Activated CD8-positive, alpha-beta memory T cell treated with anti-CD3 and anti-CD28 coated beads, Interleukin-2, amount 50 U/mL, for 4 hours (primary cell): ENCODE results near the gene COL6A3.

Experiments
- DNase-seq: peaks from one replicate; pipeline ENCODE4 v3.0.0-alpha.2; 2020

Gene COL6A3

DNA sequence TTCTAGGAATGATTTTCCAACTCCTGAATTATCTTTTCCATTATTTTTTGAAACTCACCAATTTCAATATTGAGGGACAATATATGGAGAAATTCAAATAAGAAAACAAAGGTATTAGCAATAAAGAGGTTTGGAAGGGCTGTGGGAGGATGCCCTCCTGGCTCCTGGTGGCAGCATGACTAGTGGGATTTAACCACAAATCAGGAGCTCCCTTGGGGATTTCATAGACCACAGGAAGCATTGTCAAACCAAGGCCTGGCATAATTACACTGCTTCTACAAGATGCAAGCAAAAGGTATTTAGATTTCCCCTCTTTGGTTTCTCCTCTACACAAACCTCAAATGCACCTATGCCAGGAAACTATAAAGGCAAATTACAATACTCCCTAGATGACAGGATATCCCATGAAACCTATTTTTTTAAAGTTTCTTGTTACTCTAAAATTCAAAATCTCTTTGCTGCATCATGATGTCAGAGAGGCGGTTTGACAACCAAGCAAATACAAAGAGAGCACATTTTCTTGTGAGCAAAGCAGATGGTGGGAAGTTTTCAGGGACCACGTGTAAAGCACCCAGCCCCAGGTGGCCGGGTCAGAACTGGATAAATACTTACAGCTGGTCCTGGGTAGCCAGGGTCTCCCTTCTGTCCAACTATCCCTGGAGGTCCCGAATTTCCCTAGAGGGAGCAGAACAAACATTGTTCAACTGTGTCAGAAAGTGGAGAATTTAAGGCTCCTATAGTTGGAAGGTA, 67.9 kb downstream of the COL6A3 start:
- DNase-seq, result no peak

- DNase-seq, result no peak
These were observed 68.6 kb downstream of the COL6A3 start for GRCh38 chr2:237345411-237345810.

DNA sequence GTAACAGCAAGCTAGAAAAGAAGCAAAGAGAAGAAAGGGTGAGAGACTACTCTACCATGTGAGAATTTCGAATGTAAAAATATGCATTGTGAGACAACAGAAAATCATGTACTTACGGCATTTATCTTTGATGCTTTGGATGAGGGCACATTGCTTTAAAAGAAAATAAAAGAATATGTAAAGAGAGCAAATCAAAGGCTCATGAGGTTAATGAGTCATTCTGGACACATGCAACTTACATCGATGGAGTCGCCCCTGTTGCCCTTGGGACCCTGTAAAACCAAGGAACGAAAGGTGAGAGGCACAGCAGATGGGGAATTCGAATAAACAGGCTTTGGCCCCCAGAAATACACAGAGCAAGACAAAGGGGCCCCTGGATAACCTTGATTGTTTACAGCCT, 69.0 kb downstream of the COL6A3 start:
- DNase-seq, result no peak

DNA sequence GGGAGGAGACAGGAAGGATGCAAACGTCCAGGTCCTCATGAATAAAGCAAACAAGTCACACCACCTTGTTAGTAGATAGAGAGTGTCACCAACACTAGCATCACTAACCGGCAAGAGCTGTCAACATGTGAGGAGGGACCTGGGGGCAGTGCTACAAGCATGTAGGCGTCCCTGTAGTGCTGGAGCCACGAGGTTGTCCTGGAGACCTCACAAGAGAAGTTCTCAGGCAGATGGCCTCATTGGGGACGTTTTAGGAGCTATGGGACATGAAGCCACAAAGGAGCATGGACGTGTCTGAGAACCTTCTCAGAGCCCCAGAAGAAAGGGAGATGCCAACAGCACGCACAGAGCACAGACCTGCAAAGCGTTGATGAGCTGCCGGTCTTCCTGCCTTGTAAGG, 70.0 kb downstream of the COL6A3 start:
- DNase-seq, result no peak

GRCh38 chr2:237341872-237342271, 72.1 kb downstream of the COL6A3 start:
- no peak for DNase-seq

DNA sequence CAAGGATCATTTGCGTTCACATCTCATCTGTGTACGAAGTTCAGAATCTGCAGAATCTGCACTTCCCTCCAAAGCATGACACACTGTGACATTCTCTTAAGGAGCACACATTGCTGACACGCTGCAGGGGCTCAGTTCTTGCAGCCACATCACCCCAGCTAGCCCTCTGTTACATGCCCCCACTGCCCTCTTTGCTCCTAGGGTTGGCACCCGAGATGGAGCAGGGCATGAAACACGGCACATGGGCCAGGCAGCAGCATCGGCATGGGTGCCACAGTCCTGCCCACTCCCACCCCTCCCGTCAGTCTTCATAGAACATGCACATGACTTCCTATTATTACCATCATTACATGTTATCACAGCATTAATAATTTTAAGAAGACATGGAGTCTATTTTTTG, 76.4 kb downstream of the COL6A3 start:
- DNase-seq, result no peak

- no peak for DNase-seq
These were observed 77.8 kb downstream of the COL6A3 start for GRCh38 chr2:237336131-237336530.

DNA sequence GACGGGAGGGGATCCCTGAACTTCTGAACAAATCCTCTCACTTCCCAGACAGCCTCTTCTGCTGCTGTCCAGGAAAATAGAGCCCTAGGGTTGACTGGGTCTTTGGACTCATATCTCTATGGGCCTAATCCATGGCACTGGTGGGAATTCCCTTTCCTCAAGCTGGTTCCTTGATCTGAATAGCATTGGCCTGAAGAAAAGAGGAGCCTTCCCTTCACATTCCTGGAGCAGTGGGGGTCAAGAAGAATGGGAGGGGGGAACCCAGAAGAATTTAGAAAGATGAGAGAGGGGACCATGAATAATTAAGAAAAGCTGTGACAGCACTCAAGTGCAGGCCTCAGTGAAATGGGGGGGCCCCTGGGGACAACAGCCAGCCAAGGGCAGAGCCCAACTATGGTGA, 80.2 kb downstream of the COL6A3 start:
- no peak for DNase-seq

DNA sequence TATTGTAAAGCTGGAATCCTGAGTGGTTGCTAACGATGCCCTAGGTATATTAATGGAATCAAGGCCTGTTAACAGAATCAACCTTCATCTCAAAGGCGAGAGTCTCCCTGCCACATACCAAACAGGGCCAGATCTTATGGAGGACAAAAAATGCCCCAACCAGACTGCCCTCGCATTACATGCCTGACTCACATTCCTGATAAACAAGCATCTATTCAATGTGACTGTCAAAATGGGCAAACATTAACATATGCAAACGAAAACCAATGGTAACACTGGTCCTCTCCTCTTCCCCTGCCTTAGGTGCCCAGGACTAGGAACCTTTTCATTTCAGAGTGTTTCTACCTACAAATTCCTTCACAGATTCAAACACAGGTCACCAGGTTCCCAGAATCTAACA, 83.4 kb downstream of the COL6A3 start:
- no peak for DNase-seq

DNA sequence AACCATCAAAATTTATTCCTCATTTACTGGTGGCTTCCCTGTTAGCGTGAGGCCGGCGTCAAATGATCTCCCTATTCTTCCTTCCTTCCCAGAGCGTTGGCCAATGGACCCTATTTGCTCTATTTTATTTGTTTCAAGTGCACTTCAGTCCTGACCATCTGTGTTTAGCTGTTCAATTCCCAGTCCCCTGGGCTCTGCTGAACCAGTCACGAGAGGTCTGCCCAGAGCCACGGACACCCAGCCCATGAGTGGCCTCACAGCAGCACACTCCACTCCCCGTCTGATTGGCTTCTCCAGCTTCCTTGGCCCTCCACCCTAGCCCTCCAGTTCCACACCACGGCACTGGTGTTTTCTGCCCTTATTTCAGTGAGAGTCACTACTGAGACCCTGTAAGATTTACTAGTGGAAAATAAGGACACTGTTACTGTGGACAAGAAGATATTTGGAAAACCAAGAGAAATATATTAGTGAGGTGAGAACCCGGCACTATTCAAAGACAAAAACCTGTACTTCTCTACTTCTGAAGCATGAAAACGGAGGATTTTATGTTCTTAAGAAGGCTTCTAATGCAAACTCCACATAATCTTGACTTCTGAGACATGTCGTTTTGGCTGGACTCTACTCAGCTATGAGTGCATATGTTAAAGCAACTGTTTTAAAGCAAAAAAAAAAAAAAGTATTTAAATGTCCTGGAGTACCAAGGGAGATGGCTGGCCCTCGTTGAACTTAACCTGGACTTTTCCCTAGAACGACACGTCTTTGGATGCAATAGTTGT, 86.6 kb downstream of the COL6A3 start:
- no peak for DNase-seq

- DNase-seq, result no peak
These were observed 87.4 kb downstream of the COL6A3 start for GRCh38 chr2:237326266-237327171.

GRCh38 chr2:237324837-237325236, 89.1 kb downstream of the COL6A3 start:
- DNase-seq, result no peak

DNA sequence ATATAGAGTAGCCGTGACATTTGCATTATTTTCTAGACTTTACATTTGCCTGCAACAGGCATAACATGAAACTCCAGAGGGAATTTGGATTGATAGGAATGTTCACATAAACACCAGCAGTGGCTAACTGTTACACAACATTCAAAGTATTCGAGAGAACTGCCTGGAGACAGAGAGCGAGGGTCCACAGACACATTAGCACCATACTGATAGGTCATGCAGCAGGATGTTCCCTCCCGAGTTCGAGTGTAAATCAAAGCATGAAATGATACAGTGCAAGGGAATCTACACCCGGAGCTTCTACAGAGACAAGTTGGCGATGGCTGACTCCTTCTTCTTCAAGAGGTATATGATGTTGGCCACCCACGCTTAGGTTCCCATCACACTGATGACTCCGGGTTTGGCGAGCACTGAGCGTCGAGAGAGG, 89.5 kb downstream of the COL6A3 start:
- no peak for DNase-seq

DNA sequence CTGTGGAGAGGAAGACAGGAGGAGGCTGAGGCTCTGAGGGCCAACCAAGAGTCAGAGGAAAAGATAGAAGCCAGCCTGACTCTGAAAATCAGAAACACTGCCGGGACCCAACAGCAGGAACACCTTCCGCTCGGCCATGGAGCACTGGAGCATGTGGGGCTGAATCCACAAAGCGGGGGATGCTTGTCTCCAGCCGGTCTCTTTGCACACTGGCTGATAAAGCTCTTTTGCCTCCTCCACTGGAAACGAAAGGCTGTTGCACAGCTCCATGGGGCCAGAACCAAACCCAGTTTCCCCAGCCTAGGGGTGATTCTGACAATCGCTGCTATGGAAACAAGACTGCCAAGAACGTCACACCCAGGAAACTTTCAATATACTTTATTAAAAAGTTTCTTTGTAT, 90.3 kb downstream of the COL6A3 start:
- DNase-seq, result no peak

DNA sequence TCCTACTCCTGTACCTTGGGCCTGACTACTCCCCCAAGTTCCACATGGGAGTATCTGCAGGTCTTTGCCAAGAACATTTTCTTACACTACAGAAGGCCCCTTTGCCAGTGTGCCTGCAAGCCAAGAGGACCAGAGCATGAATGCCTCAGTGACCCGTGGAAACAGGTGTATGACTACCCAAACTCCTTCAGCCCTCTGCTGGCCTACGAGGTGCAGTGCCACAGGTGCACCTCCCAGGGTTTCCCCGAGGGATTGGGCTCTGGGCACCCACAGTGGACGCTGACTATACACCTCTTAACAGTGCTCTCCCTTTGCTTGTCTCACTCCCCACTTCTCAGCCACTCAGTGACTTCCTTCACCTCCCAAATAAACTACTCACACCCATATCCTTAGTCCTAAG, 91.4 kb downstream of the COL6A3 start:
- DNase-seq, result no peak

DNA sequence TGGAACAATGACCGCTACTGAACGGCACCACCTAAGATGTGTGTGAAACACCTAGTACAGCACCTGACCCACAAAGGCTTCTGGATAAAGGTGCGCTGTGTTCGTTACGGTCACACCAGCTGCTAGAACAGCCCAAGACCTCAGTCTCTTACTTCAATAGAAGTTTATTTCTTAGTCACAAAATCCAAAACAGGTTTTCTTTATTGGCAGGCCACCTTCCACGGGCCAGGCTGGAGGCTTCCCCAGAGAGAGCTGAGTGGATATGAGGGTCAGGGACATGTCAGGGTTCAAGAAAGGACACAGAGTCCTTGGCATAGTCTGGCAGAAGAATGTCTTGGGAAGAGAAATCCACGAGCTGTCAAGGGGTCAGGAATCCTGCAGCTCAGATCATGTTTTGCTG, 92.2 kb downstream of the COL6A3 start:
- no peak for DNase-seq

DNA sequence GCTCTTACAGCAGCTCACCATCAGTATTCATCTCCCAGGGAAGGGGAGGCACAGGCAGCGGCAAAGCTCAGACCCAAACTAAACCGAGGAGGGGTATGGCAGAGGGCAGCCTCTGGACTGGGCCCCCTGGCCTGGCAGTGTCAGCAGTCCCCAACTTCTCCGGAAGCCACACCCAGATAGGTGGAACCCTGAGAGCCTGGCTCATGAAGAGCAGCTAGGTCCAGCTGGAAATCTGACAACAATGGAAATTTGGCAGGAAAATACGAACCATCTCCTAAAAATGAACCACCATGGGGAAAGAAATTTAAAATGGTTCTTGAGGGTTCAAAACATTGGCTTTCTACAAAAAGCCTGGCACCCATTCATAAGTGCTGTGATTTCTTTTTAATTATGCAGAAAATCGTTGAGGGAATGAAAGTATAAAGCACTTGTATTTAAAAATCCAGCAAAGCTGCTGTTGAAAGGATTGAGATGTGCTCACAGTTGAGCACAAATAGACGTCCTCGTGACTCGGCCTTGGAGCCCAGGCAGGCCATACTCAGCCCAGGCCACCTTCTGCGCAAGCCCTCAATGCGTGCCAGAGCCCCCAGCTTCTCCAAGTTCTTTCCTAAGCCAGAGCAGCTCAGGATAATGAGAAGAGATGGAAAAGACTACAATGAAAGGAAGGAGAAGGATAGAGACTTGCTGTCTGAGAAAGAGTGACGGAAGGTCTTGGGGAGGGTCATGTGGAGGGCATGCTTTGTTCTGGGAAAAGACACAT, 93.0 kb downstream of the COL6A3 start:
- DNase-seq, result no peak

GRCh38 chr2:237319887-237320286, 94.1 kb downstream of the COL6A3 start:
- DNase-seq, result no peak

DNA sequence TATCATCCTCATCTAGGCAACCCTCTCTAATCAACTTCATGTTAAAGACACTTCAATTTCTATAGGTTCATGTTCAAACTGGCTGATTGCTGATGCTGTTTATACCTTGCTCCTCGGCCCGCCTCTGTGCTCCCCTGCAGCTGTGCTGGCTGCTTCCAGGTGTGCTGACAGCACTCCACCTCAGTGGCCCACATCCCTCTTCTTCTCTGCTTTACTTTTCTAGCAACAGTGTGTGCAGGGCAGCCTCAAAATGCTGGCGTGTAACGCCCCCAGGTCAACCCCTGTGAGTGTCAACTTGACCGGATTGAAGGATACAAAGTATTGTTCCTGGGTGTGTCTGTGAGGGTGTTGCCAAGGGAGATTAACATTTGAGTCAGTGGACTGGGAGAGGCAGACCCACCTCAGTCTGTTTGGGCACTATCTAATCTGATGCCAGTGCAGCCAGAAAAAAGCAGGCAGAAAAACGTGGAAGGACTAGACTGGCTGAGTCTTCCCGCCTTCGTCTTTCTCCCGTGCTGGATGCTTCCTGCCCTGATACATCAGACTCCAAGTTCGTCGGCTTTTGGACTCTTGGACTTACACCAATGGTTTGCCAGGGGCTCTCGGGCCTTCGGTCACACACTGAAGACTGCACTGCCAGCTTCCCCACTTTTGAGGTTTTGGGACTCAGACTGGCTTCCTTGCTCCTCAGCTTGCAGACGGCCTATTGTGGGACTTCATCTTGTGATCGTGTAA, 94.7 kb downstream of the COL6A3 start:
- no peak for DNase-seq

- no peak for DNase-seq
These were observed 97.6 kb downstream of the COL6A3 start for GRCh38 chr2:237316339-237316738.

GRCh38 chr2:237315829-237316225, 98.1 kb downstream of the COL6A3 start:
- no peak for DNase-seq
